CD4-positive, alpha-beta T cell treated with Interleukin-6 for 4 hours (primary cell): ENCODE measurements around the gene TEC.

Experiments used
- DNase-seq: peaks from one replicate; pipeline ENCODE4 v3.0.0-alpha.2; 2020; ENCODE audit warnings: mixed read lengths

Gene TEC

DNA sequence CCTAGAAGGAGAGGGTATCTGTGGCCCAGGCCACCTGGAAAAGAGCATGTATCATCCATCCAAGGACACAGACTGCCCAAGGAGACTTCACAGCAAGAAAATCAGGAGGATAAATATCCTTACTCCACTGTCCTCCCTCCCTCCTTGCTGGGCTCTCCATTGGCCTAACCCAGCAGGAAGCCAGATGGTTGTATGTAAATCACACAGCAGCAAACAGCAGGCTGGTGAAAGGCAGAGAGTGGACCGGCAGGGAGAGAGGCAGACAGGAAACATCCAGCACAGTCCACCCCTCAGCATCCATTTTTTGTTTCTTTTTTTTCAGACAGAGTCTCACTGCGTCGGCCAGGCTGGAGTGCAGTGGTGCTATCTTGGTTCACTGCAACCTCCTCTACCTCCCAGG is 153.1 kb downstream of the TEC start:
- DNase-seq: no peak

DNA sequence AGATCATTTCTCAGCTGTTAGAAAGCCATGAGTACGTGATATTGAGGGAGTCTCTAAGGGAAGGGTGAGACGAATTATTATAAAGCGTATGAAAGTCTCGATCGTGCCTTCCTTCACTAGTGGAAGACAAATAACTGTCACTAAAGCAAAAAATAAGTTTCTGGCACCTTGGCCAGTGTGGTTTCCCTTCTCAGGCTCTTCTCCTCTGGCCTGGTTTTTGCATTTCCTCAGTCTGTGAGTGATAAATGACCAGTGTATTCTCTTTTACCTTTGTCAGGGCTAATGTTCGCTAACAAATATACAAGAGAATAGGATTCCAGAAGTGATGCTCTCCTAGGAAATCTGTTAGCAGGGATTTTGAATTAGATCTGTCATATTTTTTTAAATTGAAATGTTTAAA is 155.2 kb downstream of the TEC start:
- no peak for DNase-seq

DNA sequence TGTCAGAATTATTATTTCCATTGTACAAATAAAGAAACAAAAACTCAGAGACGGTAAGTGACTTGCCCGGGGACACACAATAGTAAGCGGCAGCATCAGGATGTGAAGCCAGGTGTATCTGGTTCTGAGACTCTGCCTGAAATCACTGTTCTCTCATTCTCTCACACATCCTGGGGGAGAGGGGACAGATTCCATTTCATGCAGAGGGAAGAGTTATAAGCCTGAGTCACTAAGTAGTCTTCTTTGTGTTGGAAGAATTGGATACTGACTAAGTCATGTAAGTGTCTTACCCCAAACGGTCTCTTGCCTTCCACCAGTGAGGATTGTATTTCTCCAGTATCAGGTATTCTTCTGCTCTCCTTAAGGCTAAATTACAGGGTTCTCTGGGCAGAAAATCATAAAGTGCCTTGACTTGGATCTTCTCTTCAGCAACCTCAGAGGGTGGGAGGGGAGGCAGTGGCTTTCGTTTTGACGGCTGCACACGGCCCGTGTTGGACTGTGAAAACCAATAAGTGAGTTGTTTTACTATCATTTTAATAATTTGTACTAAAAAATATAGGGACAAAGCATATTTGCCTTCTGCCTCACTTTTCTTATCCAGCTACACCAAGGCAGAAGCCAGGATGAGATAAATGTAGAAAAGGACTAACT is 157.5 kb downstream of the TEC start:
- DNase-seq: no peak

DNA sequence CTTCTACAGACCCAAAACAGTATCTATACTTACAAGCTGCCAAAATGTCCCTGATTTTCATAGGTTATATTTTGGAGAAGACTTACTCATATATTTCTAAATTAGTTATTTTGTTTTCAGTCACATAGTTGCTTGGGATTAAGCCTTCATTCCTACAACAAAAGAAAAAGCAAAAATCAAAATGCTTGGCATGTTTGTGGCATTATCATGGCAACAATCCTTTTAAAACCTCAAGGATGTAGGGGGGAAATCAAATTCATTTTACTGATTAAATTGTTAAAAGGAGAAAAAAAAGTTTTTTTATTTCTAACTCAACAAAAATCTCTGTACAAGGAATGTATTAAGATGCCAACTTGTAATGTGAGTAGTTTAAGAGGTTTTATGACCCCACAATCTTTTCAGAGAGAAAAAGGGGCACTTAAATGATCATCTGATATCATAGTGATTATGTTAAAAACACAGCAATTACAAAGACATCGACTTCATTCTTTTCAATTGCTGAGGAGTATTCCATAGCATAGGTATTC is 159.1 kb downstream of the TEC start:
- DNase-seq: no peak

DNA sequence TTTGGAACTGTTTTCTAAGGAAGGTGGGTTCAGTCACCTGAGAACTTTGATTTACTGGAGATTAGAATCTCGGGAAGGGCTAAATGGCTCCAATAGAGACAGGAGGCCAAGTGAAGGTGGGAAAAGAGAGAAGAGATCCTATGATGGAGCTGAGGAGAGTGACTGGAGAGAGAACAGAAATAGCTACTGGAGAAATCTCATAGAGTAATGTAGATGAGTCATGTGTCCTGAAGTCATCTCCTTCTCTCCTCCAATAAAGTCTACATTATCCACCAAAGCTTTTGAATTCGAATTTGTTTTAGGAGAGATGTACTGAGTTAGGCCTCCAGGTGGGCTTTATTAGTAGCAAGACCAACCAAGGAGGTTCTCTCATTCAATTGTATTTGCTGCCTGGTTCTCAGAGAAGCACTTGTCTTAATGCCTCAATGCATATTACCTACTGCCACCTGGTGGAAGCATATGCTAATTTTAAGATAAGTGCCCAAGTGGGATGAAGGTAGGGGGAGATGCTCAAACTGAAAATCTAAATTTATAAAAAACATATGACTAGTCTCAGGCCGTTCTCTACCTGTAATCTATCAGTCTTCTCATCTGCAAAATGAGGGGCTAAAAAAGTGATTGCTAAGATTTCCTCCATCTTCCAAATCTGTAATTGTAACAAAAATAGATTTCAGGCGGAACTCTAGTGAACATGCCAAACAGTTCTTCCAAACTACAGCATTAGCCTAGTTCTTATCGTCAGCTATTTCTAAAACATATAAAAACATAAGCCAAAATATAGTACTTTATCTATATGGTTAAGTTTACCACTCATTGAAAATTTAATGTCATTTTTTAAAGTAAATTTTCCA is 160.0 kb downstream of the TEC start:
- DNase-seq: no peak

DNA sequence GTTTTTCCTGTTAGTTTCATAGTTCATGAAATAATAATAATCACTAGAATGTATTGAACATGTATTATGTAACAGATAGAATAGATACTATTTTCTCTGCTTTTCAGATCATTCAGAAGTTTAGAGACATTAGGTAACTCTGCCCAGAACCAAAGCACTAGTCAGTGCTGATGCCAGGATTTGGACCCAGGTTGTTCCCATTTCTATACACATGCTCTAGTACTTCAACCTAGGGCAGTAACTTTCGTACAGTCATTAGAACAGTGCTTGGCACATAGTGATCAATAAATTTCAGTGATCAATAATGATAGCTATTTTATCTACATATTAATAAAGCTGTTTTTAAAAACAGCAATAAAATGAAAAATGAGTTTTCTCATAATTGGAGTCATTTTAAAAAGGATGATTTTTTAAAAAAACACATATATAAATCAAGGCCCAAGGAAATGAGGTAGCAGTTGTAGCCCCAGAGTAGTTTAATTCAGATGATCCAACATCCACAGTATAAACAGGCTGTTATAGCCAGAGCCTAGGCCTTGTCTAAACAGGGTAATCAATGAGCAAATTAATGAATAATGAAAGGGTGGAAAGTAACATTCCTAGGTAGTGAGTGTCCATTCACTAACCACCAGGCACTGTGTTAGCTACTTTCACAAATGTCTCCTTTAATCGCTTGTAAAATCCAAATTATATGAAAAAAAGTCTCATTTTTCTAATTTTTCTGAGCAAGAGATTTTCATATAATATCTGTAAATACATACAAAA is 161.1 kb downstream of the TEC start:
- DNase-seq: no peak

DNA sequence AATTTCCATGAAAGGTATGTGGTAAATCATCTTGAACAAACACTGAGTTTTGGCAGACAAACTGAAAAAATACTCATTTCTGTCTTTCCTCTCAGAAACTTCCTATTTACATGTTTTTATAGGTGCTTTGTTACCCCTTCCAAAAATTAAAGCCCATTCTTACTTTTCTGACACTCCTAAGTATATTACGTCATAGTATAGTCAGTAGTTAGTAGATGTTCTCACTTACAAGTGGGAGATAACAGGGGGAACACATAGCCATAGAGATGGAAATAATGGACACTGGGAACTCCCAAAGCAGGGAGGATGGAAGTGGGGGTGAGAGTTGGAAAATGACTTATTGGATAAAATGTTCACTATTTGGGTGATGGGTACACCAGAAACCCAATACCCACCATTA is 164.4 kb downstream of the TEC start:
- DNase-seq: no peak

DNA sequence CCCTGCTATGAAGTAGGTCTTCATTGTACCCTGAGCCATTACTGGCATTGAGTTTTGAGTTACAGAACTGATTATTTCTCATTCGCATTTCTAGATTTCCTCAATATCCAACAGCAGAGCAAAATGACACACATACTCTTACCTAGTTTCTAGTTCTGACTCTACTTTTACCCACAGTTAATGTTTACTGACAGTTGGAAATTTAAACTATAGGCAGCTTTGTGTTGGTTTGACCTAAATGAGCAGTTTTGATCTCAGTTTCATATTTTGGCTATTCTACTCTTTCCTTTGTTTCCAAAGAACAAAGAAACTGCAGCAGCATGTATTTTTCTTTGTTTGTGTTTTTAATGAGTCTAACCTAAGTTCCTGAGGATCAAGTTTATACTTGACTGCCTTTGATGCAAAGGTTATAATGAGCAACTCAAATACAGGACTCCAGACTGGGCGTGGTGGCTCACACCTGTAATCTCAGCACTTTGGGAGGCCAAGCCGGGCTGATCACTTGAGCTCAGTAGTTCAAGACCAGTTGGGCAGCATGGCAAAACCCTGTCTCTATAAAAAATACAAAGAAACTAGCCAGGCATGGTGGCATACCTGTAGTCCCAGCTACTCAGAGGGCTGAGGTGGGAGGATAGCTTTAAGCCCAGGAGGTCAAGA is 166.0 kb downstream of the TEC start:
- no peak for DNase-seq

DNA sequence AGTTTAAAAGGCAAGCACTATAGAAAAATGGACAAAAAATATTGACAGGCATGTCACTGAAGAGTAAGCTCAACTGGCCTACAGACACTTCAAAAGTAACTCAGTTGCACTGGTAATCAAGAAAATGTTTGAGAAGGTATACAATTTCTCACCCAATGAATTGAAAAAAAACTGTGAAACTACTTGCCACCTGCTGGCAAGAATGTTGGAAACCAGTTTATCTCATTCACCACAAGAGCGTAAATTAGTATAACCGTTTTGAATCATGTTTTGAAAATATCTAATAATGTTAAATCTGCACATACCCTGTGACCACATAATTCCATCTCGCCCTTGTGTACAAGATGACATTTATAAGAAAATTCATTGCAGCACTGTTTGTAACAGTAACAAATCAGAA is 167.3 kb downstream of the TEC start:
- no peak for DNase-seq

DNA sequence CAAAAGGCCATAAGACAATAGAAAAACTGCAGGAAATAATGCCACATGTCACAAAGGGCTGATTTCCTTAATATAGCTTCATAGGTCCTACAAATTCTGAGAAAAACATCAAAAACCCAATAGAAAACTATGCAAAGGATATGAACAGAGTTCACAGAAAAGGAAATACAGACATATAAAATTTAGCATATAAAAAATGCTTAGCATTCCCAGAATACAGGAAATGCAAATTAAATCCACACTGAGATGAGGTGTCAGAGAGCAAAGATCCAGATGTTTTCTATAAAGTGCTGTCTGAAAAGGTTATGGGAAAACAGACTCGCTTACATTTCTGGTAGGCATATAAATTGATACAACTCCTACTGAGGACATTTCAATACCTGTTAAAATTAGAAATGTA is 169.4 kb downstream of the TEC start:
- no peak for DNase-seq

DNA sequence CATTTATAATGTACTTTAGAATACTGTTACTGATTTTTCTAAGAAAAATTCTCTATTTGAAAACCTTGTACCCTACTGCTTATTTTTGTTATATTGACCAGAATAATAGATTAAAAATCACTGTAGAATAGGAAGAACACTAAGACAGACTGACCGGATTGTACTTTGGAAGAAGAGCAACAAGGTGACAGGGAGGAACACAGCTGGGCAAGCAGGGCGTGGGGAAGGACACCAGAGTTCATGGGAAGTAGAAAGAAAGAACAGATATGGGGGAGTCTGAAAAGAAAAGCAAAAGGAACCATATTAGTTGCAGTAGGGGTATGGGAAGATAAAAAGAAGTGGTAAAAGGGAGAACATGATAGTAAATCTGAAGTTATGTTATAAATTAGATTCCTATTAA is 174.2 kb downstream of the TEC start:
- no peak for DNase-seq

DNA sequence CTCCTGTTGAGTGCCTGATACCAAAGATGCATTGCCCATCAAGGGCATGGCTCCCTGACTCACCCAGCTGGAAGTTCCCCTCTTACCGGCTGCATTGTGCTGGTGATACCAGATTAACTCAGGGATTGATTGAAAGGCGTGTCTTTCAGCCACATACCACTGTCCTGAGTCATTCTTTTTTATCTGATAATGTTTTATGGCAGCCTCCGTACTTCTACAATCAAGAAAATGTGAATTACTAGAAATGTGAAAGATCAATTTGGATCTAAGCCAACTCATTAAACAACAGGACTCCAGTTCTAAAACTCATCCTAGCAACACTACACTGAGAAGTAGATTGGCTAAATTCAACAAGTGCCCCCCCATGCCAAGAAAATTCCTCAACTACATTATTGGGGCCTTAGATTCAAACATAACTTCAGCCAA is 175.6 kb downstream of the TEC start:
- no peak for DNase-seq

DNA sequence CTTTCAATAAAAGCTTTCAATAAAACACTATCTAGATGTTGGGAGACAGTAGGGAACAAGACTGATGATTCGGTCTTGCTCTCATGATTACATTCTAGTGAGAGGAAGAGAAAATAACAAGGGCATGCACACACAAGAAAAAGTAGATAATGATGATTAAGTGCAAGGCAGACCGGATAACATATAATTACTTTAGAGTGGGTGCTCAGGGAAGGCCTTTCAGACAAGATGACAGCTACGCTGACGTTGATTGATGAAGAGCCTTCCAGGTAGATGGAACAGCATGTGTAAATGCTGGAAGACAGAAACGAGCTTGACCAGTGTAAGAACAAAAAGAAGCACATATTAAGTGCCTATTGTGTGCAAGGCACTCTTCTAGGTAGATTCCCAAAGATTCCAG is 179.0 kb downstream of the TEC start:
- DNase-seq: no peak

DNA sequence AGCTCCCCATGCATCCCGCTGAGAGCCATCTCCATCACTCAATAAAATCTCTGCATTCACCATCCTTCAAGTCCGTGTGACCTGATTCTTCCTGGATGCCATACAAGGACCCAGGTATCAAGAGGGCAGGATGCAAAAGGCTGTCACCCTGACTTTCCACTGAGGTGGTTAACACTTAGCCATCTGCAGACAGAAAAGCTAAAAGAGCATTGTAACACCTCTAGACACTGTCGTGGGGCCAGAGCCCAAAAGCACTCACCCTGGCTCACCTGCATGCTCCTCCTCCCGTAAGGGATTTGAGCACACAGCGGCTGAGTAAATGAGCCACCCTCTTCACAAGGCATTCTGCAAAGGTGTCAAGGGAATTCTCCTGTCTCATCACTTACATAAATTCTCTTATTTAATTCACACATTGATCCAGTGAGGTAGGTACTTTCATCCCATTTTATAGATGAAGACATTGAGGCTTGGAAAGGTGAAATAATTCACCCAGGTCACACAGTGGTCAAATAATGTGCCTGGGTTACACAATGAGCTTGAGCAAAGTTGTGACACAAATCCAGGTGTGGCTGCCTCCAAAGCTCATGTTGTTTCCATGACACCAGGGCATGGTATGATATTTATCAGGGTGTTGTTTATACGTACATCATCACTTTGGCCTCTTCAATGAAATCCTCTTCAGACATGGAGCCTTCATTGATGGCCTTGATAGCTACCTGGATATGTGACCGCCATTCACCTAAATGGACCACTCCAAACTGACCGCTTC is 183.6 kb downstream of the TEC start:
- DNase-seq: no peak
